Stomach (tissue), 9 donors: ENCODE results near the gene NPAS2. TPM values are rescaled to one million over a fixed set of nuclear protein-coding genes. Genes with fewer than 3 reads are reported as not detected.

Experiments
- DNase-seq, 2 donors: peaks; one replicate each; pipeline versions ENCODE4 v3.0.0 to v3.0.0-alpha.2; 2013 to 2019
- H3K27ac ChIP-seq, 5 donors: fragments of 200-600 bp in 4 of 5; sonication (generic) in 4 of 5; one replicate each; pipeline ENCODE4 v1.5.1; 2013 to 2019; ENCODE audit warnings: mild to moderate bottlenecking in 1 of 5, moderate library complexity in 1 of 5
- H3K27me3 ChIP-seq, 3 donors: fragments of 200-600 bp; sonication (generic); one replicate each; pipeline ENCODE4 v1.5.1; 2017 to 2019; ENCODE audit warnings: mixed run types in 1 of 3
- H3K36me3 ChIP-seq, 4 donors: fragments of 200-600 bp; sonication (generic); 1 replicate in 3 of 4; 2 replicates in 1 of 4; pipeline ENCODE4 v1.5.1; 2016 to 2019
- H3K4me1 ChIP-seq, 4 donors: fragments of 200-600 bp; sonication (generic); one replicate each; pipeline ENCODE4 v1.5.1; 2016 to 2019
- H3K4me3 ChIP-seq, 4 donors: fragments of 200-600 bp; sonication (generic) in 3 of 4; one replicate each; pipeline ENCODE4 v1.5.1; 2016 to 2019; ENCODE audit warnings: mild to moderate bottlenecking in 1 of 4
- H3K9me3 ChIP-seq, 4 donors: fragments of 200-600 bp; sonication (generic); one replicate each; pipeline ENCODE4 v1.5.1; 2016 to 2019
- EP300 ChIP-seq: sonication (generic); formaldehyde crosslinking; IDR thresholded peaks from one replicate; pipeline ENCODE4 v1.6.1; 2017; ENCODE audit warnings: antibody characterized with exemption
- POLR2A ChIP-seq, 4 donors: fragments of 450-650 bp; IDR thresholded peaks; one replicate each; pipeline ENCODE4 v1.6.1; 2016; ENCODE audit warnings: antibody characterized with exemption in 4 of 4, control low read depth in 2 of 4, mild to moderate bottlenecking in 1 of 4, moderate library complexity in 1 of 4
- POLR2AphosphoS5 ChIP-seq, 3 donors: sonication (generic); formaldehyde crosslinking; IDR thresholded peaks; one replicate each; pipeline ENCODE4 v1.6.1; 2016; ENCODE audit warnings: antibody characterized with exemption in 3 of 3
- WGBS, 5 donors: extraction: QIAGEN DNeasy Blood & Tissue Kit in 3 of 5; methylation state at CpG; one replicate each; pipeline versions ENCODE4 v1.1.5 to v1.1.7; 2013 to 2018; 5-methylcytosine and 5-hydroxymethylcytosine counted together
- intact Hi-C: fragments of 100-400 bp; cut with DNase I; formaldehyde crosslinking; loops from one replicate; pipeline ENCODE4 v1.15.1; 2023; ENCODE audit warnings: low total_unique reads
- polyA plus RNA-seq, 3 donors: library from polyadenylated mRNA; stranded (reverse); fragments of 200-250 nt; gene quantifications; one replicate each; pipeline ENCODE4 v1.2.3, GENCODE V29; 2013
- total RNA-seq, 5 donors: library from RNA; depleted of rRNA; stranded (reverse); fragments of >200 nt; gene quantifications; one replicate each; pipeline versions ENCODE4 v1.1.0 to v1.2.3, GENCODE V29; 2014 to 2016
- TF ChIP-seq, protein P1 (sequence below), 7 experiments: fragments of 450-650 bp in 4 of 7; fragments of 200-600 bp in 3 of 7; sonication (generic) in 3 of 7; IDR thresholded peaks; one replicate each; pipeline ENCODE4 v1.5.1; 2016 to 2019; ENCODE audit warnings: antibody characterized with exemption in 7 of 7, control low read depth in 2 of 7, mild to moderate bottlenecking in 1 of 7
- donor health status: healthy with polysubstance abuse.
- donor health status: Bipolar disorder and iron deficiency.
- donor health status: healthy.

Gene NPAS2
- total and polyA plus RNA-seq, 8 donors = 13.1 to 148 (median 28.0) TPM

GRCh38 chr2:101027852-101028251 is 207.9 kb downstream of the NPAS2 start:
- no peak for TF ChIP-seq EP300
- no peak for TF ChIP-seq POLR2AphosphoS5 (IDR thresholded peaks at IDR 0.05)
- TF ChIP-seq, protein P1, sequence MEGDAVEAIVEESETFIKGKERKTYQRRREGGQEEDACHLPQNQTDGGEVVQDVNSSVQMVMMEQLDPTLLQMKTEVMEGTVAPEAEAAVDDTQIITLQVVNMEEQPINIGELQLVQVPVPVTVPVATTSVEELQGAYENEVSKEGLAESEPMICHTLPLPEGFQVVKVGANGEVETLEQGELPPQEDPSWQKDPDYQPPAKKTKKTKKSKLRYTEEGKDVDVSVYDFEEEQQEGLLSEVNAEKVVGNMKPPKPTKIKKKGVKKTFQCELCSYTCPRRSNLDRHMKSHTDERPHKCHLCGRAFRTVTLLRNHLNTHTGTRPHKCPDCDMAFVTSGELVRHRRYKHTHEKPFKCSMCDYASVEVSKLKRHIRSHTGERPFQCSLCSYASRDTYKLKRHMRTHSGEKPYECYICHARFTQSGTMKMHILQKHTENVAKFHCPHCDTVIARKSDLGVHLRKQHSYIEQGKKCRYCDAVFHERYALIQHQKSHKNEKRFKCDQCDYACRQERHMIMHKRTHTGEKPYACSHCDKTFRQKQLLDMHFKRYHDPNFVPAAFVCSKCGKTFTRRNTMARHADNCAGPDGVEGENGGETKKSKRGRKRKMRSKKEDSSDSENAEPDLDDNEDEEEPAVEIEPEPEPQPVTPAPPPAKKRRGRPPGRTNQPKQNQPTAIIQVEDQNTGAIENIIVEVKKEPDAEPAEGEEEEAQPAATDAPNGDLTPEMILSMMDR (IDR thresholded peaks at IDR 0.05) = no peak
- TF ChIP-seq POLR2A (IDR thresholded peaks at IDR 0.05) = no peak
- H3K36me3 ChIP-seq = peaks cover 31 to 90% (median 84%) of the 10 kb centered on the region in 4 donors
- no peaks in the 10 kb centered on the region for H3K27me3 ChIP-seq
- H3K4me1 ChIP-seq = peaks cover 0 to 10% (median 2%) of the 10 kb centered on the region in 4 donors
- H3K4me3 ChIP-seq = no peak overlapping the region
- DNase-seq = no peak
- WGBS, 5 donors = 91 to 99% (median 95%) methylated on average over 8 of the region's 8 CpGs
- intact Hi-C loops = no loop called here
- no peak overlapping the region for H3K27ac ChIP-seq
- no peaks in the 10 kb centered on the region for H3K9me3 ChIP-seq

- Histone ChIP-seq H3K9me3 (no peaks in the 10 kb centered on the region), H3K4me3 (no peak overlapping the region), H3K27ac (no peak overlapping the region), H3K27me3 (no peaks in the 10 kb centered on the region), H3K4me1 (peaks cover 0 to 10% (median 2%) of the 10 kb centered on the region in 4 donors), H3K36me3 (peaks cover 61 to 97% (median 92%) of the 10 kb centered on the region in 4 donors)
- DNase-seq = no peak
- no peak for TF ChIP-seq EP300
- TF ChIP-seq, protein P1 (IDR thresholded peaks at IDR 0.05) = no peak
- no peak for TF ChIP-seq POLR2AphosphoS5 (IDR thresholded peaks at IDR 0.05)
- TF ChIP-seq POLR2A (IDR thresholded peaks at IDR 0.05) = no peak
- 55 to 77% (median 63%) methylated on average over 10 of the region's 10 CpGs for WGBS, 5 donors
- intact Hi-C loops = no loop called here
Measured at GRCh38 chr2:101030866-101031554, 211.1 kb downstream of the NPAS2 start.

DNA sequence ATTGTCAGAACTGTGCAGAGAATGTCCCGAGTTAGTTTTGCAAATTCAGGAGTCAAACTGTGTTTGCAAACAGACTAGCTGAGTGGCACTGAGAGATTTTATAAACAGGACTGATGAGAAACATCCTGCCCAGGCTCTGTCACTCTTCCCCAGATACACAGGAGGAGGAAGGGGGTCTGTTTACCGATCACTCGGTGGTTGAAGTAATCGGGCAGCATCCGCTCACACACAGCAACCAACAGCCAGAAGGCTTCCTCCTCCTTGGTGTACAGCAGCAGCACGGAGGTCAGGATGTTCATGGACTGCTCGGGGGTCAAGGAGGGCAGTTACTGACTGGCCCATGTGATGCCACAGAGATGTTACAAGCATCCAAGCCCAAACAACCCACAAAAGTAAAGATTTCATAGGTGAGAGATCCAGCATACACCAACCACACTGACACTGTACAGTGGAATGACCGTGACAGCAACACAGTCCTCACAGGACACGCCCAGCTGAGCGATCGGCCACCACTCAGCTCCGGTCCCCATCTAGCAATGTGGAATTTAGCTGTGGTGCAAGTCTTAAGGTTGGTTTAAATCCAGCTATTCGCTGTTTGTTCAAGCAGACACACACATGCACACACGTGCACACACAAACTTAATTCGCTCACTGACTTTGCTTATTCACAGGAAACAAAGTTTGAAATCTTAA is 212.3 kb downstream of the NPAS2 start:
- Histone ChIP-seq H3K27me3 (no peaks in the 10 kb centered on the region), H3K27ac (no peak overlapping the region), H3K9me3 (no peaks in the 10 kb centered on the region), H3K4me3 (no peak overlapping the region), H3K4me1 (peaks cover 0 to 5% (median 0%) of the 10 kb centered on the region in 4 donors), H3K36me3 (peaks cover 62 to 96% (median 93%) of the 10 kb centered on the region in 4 donors)
- TF ChIP-seq POLR2AphosphoS5 (IDR thresholded peaks at IDR 0.05) (no peak), EP300 (no peak), POLR2A (IDR thresholded peaks at IDR 0.05) (no peak)
- TF ChIP-seq, protein P1 (IDR thresholded peaks at IDR 0.05) = no peak
- WGBS, 5 donors = 80 to 87% (median 83%) methylated on average over 13 to 15 of the region's 15 CpGs
- intact Hi-C loops = no loop called here
- DNase-seq = no peak

DNA sequence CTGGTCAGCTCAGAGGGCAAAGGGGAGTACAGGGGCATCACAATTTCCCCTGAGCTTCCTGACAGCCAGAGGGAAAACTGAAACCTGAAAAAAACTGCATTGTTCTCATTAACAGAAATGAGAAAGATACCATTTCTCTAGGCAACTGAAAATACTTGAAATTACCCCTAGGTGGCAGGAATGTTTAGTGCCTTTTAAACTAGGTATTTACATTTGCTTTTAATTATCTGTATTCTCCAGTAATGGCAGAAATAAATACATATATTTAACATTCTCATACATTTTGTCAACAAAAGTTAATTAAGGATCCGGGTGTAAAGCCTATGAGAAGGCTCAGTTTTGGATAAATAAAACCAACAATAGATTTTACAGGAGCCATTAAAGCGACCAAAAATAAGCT is 216.6 kb downstream of the NPAS2 start:
- Histone ChIP-seq H3K4me3 (no peak overlapping the region), H3K36me3 (peaks cover 73 to 89% (median 87%) of the 10 kb centered on the region in 4 donors), H3K27ac (no peak overlapping the region), H3K27me3 (no peaks in the 10 kb centered on the region), H3K4me1 (peaks cover 0 to 4% (median 0%) of the 10 kb centered on the region in 4 donors), H3K9me3 (no peaks in the 10 kb centered on the region)
- intact Hi-C loops = loop anchor here (5.0 kb wide), 1 partner anchor 116 kb away; the partner anchor contains the start of gene TBC1D8
- DNase-seq = peak in 1 of 2 donors; percentile 57
- WGBS, 5 donors = 38 to 70% (median 41%) methylated on average over 2 of the region's 2 CpGs
- TF ChIP-seq EP300 (no peak), POLR2AphosphoS5 (IDR thresholded peaks at IDR 0.05) (no peak), POLR2A (IDR thresholded peaks at IDR 0.05) (no peak)
- TF ChIP-seq, protein P1 (IDR thresholded peaks at IDR 0.05) = peak in 5 of 7 experiments; percentile 22 to 50 (median 46)
